GM23338 (cell line): ENCODE measurements around the gene ADGRG1. TPM values are rescaled to one million over a fixed set of nuclear protein-coding genes. Genes with fewer than 3 reads are reported as not detected.

ENCODE experiments used
- ATAC-seq: fragments of 200-7000 bp; cut with Tn5 transposase; 3 replicates; pipeline ENCODE4 v1.9.1; 2020
- DNase-seq: peaks from one replicate; pipeline ENCODE4 v3.0.0-alpha.2; 2015; ENCODE audit warnings: low spot score
- H2AFZ ChIP-seq: fragments of 200-600 bp; sonication (generic); 2 replicates; pipeline ENCODE4 v1.8.0; 2016; ENCODE audit warnings: antibody characterized with exemption, mild to moderate bottlenecking, moderate library complexity
- H3F3A ChIP-seq: fragments of 200-600 bp; sonication (generic); replicated peaks from 2 replicates; pipeline ENCODE4 v1.8.0; 2017; ENCODE audit warnings: antibody characterized with exemption, mixed run types, low read depth
- H3K27ac ChIP-seq: fragments of 200-600 bp; sonication (generic); 2 replicates; pipeline ENCODE4 v1.6.1; 2016; ENCODE audit warnings: low read depth
- H3K27me3 ChIP-seq: fragments of 200-600 bp; sonication (generic); 2 replicates; pipeline ENCODE4 v1.8.0; 2016; ENCODE audit warnings: mild to moderate bottlenecking, mixed run types, moderate library complexity; ENCODE audit not compliant: insufficient read depth
- H3K36me3 ChIP-seq: fragments of 200-600 bp; sonication (generic); 2 replicates; pipeline ENCODE4 v1.8.0; 2016; ENCODE audit warnings: mild to moderate bottlenecking; ENCODE audit not compliant: insufficient read depth
- H3K4me1 ChIP-seq: fragments of 200-600 bp; sonication (generic); 2 replicates; pipeline ENCODE4 v1.8.0; 2016; ENCODE audit warnings: mild to moderate bottlenecking, moderate library complexity; ENCODE audit not compliant: insufficient read depth
- H3K4me2 ChIP-seq: fragments of 200-600 bp; sonication (generic); 2 replicates; pipeline ENCODE4 v1.7.1; 2017; ENCODE audit warnings: mixed run types
- H3K4me3 ChIP-seq: fragments of 200-600 bp; sonication (generic); 2 replicates; pipeline ENCODE4 v1.6.1; 2016; ENCODE audit warnings: mixed run types
- H3K79me2 ChIP-seq: fragments of 200-600 bp; sonication (generic); replicated peaks from 2 replicates; pipeline ENCODE4 v1.8.0; 2017; ENCODE audit warnings: mild to moderate bottlenecking; ENCODE audit not compliant: insufficient read depth
- H3K9me2 ChIP-seq: fragments of 200-600 bp; sonication (generic); 2 replicates; pipeline ENCODE4 v1.8.0; 2017; ENCODE audit not compliant: insufficient read depth
- H4K20me1 ChIP-seq: fragments of 200-600 bp; sonication (generic); replicated peaks from 2 replicates; pipeline ENCODE4 v1.8.0; 2017; ENCODE audit warnings: mild to moderate bottlenecking; ENCODE audit not compliant: insufficient read depth
- H3K27ac Mint-ChIP-seq: 2 replicates; pipeline ENCODE4 v1.8.0; 2020; ENCODE audit warnings: inconsistent platforms, mild to moderate bottlenecking, moderate library complexity, mixed read lengths
- H3K27me3 Mint-ChIP-seq: 3 replicates; pipeline ENCODE4 v1.8.0; 2022; ENCODE audit warnings: low read depth, mild to moderate bottlenecking, moderate library complexity, mixed read lengths, inconsistent platforms; ENCODE audit not compliant: insufficient read depth, poor library complexity
- H3K36me3 Mint-ChIP-seq: 3 replicates; pipeline ENCODE4 v1.8.0; 2021; ENCODE audit warnings: low read depth, mild to moderate bottlenecking, inconsistent platforms, moderate library complexity, mixed read lengths
- H3K4me1 Mint-ChIP-seq: 3 replicates; pipeline ENCODE4 v1.8.0; 2020; ENCODE audit warnings: mild to moderate bottlenecking, inconsistent platforms, mixed read lengths
- H3K4me3 Mint-ChIP-seq: 3 replicates; pipeline ENCODE4 v1.8.0; 2021; ENCODE audit warnings: moderate library complexity, mild to moderate bottlenecking, inconsistent platforms, mixed read lengths
- H3K9me3 Mint-ChIP-seq: 3 replicates; pipeline ENCODE4 v1.8.0; 2020; ENCODE audit warnings: moderate library complexity, mild to moderate bottlenecking, inconsistent platforms, mixed read lengths
- CREB1 ChIP-seq: fragments of 250-450 bp; sonication (Bioruptor Pico); IDR thresholded peaks from 2 replicates; pipeline ENCODE4 v1.5.0; 2020; ENCODE audit warnings: low read depth, mild to moderate bottlenecking, moderate library complexity
- ETS1 ChIP-seq: IDR thresholded peaks from 2 replicates; pipeline ENCODE4 v1.6.1; 2016; ENCODE audit warnings: antibody characterized with exemption
- EZH2 ChIP-seq: fragments of 200-600 bp; sonication (generic); IDR thresholded peaks from one replicate; pipeline ENCODE4 v1.8.0; 2017; ENCODE audit warnings: antibody characterized with exemption, mild to moderate bottlenecking, low read depth; ENCODE audit not compliant: unreplicated experiment
- EZH2phosphoT487 ChIP-seq: fragments of 200-600 bp; sonication (generic); IDR thresholded peaks from one replicate; pipeline ENCODE4 v1.8.1; 2018; ENCODE audit warnings: antibody characterized with exemption; ENCODE audit not compliant: unreplicated experiment
- JUNB ChIP-seq: IDR thresholded peaks from one replicate; pipeline ENCODE4 v1.6.1; 2016; ENCODE audit warnings: antibody characterized with exemption; ENCODE audit not compliant: unreplicated experiment
- NANOG ChIP-seq: IDR thresholded peaks from 2 replicates; pipeline ENCODE4 v1.6.1; 2016; ENCODE audit warnings: antibody characterized with exemption, borderline replicate concordance
- POLR2AphosphoS5 ChIP-seq: IDR thresholded peaks from 2 replicates; pipeline ENCODE4 v1.6.1; 2016; ENCODE audit warnings: antibody characterized with exemption, low read depth
- STAT1 ChIP-seq: IDR thresholded peaks from one replicate; pipeline ENCODE4 v1.6.1; 2016; ENCODE audit warnings: antibody characterized with exemption; ENCODE audit not compliant: unreplicated experiment
- ZNF114 ChIP-seq: fragments of 250-450 bp; sonication (Bioruptor Pico); IDR thresholded peaks from 2 replicates; pipeline ENCODE4 v1.5.0; 2020; ENCODE audit warnings: mild to moderate bottlenecking, moderate library complexity
- ZNF331 ChIP-seq: fragments of 250-450 bp; sonication (Bioruptor Pico); IDR thresholded peaks from 2 replicates; pipeline ENCODE4 v1.5.0; 2020; ENCODE audit warnings: low read depth, mild to moderate bottlenecking, moderate library complexity
- polyA plus RNA-seq: library from polyadenylated mRNA; unstranded; fragments of >200 nt; fragmentation: Nextera tagmentation; extraction: Ambion mirVana; gene quantifications from 2 replicates; pipeline ENCODE4 v1.2.1, GENCODE V29; 2016
- total RNA-seq: library from RNA; depleted of rRNA; stranded (reverse); fragments of >200 nt; shearing (Covaris generic); gene quantifications from 2 replicates; pipeline ENCODE4 v1.2.3, GENCODE V29; 2014
- TF ChIP-seq, protein P1 (sequence below), 2 experiments: fragments of 200-600 bp in 1 of 2; sonication (generic) in 1 of 2; conservative IDR thresholded peaks; 2 replicates each; pipeline versions ENCODE4 v1.5.1 to v1.6.1; 2016 to 2017; ENCODE audit warnings: antibody characterized with exemption in 2 of 2, low read depth in 2 of 2, mild to moderate bottlenecking in 2 of 2, moderate library complexity in 1 of 2
- TF ChIP-seq, protein P2 (sequence below): fragments of 250-450 bp; sonication (Bioruptor Pico); IDR thresholded peaks from 2 replicates; pipeline ENCODE4 v1.5.0; 2020; ENCODE audit warnings: mild to moderate bottlenecking, moderate library complexity
- TF ChIP-seq, protein P3 (sequence below): IDR thresholded peaks from one replicate; pipeline ENCODE4 v1.6.1; 2018; ENCODE audit warnings: antibody characterized with exemption; ENCODE audit not compliant: unreplicated experiment

Gene ADGRG1
- total and polyA plus RNA-seq, 2 experiments from 2014 or later = 0.14 to 0.47 TPM

DNA sequence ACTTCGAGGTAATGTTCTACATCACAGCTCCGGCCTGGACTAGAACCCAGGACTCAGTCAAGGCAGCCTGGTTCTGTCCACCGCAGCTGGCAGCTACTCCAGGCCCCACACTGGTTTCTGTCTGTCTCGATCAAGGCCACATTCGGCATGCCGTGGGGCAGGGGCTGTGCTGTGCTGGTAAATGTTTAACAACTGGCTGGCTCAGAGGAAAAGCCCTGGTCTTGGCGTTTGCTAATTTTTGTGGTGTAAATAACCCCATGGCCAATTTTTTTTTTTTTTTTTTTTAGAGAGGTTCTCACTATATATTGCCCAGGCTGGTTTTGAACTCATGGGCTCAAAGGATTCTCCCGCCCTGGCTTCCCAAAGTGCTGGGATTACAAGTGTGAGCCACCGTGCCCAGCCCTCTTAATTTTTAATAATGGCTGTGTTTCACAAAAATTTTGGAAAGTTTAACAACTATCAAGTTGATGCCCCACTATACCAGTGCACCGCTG lies 65.8 kb downstream of the ADGRG1 start:
- Mint-ChIP-seq H3K36me3 (no peaks in the 10 kb centered on the region), H3K27me3 (peaks cover 2% of the 10 kb centered on the region), H3K4me1 (peaks cover 10% of the 10 kb centered on the region), H3K27ac (no peak overlapping the region), H3K4me3 (no peak overlapping the region), H3K9me3 (no peaks in the 10 kb centered on the region)
- Histone ChIP-seq H3K4me2 (no peak overlapping the region), H3F3A (no peaks in the 10 kb centered on the region), H3K4me3 (peak overlapping the region; percentile 49; the same call in 1 of the 2 replicates), H3K4me1 (no peaks in the 10 kb centered on the region), H3K79me2 (no peaks in the 10 kb centered on the region), H3K9me2 (no peaks in the 10 kb centered on the region), H3K36me3 (no peaks in the 10 kb centered on the region), H3K27ac (no peak overlapping the region), H4K20me1 (no peaks in the 10 kb centered on the region), H2AFZ (no peak overlapping the region), H3K27me3 (no peaks in the 10 kb centered on the region)
- TF ChIP-seq NANOG (no peak), CREB1 (CRISPR knock-in tag) (no peak), JUNB (no peak), EZH2 (no peak), ETS1 (no peak), ZNF114 (CRISPR knock-in tag) (no peak), ZNF331 (CRISPR knock-in tag) (no peak), STAT1 (no peak), EZH2phosphoT487 (no peak), POLR2AphosphoS5 (no peak)
- TF ChIP-seq, protein P1, sequence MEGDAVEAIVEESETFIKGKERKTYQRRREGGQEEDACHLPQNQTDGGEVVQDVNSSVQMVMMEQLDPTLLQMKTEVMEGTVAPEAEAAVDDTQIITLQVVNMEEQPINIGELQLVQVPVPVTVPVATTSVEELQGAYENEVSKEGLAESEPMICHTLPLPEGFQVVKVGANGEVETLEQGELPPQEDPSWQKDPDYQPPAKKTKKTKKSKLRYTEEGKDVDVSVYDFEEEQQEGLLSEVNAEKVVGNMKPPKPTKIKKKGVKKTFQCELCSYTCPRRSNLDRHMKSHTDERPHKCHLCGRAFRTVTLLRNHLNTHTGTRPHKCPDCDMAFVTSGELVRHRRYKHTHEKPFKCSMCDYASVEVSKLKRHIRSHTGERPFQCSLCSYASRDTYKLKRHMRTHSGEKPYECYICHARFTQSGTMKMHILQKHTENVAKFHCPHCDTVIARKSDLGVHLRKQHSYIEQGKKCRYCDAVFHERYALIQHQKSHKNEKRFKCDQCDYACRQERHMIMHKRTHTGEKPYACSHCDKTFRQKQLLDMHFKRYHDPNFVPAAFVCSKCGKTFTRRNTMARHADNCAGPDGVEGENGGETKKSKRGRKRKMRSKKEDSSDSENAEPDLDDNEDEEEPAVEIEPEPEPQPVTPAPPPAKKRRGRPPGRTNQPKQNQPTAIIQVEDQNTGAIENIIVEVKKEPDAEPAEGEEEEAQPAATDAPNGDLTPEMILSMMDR (conservative IDR thresholded peaks at IDR 0.05; ENCODE audit: low read depth in 2 of 2) = no peak
- TF ChIP-seq, protein P2, sequence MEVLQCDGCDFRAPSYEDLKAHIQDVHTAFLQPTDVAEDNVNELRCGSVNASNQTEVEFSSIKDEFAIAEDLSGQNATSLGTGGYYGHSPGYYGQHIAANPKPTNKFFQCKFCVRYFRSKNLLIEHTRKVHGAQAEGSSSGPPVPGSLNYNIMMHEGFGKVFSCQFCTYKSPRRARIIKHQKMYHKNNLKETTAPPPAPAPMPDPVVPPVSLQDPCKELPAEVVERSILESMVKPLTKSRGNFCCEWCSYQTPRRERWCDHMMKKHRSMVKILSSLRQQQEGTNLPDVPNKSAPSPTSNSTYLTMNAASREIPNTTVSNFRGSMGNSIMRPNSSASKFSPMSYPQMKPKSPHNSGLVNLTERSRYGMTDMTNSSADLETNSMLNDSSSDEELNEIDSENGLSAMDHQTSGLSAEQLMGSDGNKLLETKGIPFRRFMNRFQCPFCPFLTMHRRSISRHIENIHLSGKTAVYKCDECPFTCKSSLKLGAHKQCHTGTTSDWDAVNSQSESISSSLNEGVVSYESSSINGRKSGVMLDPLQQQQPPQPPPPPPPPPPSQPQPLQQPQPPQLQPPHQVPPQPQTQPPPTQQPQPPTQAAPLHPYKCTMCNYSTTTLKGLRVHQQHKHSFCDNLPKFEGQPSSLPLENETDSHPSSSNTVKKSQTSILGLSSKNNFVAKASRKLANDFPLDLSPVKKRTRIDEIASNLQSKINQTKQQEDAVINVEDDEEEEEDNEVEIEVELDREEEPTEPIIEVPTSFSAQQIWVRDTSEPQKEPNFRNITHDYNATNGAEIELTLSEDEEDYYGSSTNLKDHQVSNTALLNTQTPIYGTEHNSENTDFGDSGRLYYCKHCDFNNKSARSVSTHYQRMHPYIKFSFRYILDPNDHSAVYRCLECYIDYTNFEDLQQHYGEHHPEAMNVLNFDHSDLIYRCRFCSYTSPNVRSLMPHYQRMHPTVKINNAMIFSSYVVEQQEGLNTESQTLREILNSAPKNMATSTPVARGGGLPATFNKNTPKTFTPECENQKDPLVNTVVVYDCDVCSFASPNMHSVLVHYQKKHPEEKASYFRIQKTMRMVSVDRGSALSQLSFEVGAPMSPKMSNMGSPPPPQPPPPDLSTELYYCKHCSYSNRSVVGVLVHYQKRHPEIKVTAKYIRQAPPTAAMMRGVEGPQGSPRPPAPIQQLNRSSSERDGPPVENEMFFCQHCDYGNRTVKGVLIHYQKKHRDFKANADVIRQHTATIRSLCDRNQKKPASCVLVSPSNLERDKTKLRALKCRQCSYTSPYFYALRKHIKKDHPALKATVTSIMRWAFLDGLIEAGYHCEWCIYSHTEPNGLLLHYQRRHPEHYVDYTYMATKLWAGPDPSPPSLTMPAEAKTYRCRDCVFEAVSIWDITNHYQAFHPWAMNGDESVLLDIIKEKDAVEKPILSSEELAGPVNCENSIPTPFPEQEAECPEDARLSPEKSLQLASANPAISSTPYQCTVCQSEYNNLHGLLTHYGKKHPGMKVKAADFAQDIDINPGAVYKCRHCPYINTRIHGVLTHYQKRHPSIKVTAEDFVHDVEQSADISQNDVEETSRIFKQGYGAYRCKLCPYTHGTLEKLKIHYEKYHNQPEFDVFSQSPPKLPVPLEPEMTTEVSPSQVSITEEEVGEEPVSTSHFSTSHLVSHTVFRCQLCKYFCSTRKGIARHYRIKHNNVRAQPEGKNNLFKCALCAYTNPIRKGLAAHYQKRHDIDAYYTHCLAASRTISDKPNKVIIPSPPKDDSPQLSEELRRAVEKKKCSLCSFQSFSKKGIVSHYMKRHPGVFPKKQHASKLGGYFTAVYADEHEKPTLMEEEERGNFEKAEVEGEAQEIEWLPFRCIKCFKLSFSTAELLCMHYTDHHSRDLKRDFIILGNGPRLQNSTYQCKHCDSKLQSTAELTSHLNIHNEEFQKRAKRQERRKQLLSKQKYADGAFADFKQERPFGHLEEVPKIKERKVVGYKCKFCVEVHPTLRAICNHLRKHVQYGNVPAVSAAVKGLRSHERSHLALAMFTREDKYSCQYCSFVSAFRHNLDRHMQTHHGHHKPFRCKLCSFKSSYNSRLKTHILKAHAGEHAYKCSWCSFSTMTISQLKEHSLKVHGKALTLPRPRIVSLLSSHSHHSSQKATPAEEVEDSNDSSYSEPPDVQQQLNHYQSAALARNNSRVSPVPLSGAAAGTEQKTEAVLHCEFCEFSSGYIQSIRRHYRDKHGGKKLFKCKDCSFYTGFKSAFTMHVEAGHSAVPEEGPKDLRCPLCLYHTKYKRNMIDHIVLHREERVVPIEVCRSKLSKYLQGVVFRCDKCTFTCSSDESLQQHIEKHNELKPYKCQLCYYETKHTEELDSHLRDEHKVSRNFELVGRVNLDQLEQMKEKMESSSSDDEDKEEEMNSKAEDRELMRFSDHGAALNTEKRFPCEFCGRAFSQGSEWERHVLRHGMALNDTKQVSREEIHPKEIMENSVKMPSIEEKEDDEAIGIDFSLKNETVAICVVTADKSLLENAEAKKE (CRISPR knock-in tag) = no peak
- TF ChIP-seq, protein P3, sequence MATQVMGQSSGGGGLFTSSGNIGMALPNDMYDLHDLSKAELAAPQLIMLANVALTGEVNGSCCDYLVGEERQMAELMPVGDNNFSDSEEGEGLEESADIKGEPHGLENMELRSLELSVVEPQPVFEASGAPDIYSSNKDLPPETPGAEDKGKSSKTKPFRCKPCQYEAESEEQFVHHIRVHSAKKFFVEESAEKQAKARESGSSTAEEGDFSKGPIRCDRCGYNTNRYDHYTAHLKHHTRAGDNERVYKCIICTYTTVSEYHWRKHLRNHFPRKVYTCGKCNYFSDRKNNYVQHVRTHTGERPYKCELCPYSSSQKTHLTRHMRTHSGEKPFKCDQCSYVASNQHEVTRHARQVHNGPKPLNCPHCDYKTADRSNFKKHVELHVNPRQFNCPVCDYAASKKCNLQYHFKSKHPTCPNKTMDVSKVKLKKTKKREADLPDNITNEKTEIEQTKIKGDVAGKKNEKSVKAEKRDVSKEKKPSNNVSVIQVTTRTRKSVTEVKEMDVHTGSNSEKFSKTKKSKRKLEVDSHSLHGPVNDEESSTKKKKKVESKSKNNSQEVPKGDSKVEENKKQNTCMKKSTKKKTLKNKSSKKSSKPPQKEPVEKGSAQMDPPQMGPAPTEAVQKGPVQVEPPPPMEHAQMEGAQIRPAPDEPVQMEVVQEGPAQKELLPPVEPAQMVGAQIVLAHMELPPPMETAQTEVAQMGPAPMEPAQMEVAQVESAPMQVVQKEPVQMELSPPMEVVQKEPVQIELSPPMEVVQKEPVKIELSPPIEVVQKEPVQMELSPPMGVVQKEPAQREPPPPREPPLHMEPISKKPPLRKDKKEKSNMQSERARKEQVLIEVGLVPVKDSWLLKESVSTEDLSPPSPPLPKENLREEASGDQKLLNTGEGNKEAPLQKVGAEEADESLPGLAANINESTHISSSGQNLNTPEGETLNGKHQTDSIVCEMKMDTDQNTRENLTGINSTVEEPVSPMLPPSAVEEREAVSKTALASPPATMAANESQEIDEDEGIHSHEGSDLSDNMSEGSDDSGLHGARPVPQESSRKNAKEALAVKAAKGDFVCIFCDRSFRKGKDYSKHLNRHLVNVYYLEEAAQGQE = no peak
- ATAC-seq (no peak), DNase-seq (no peak)
